H54 (cell line): ENCODE measurements around the gene ARID5B.

Source experiments
- DNase-seq: peaks from one replicate; pipeline ENCODE4 v3.0.0; 2011; ENCODE audit warnings: low spot score, mixed read lengths; ENCODE audit not compliant: insufficient read length
- FAIRE-seq: peaks from 3 replicates; lab custom pipeline; 2011; peaks lifted over from hg19 to GRCh38; lab: Jason Lieb, UNC
- POLR2A ChIP-seq: IDR thresholded peaks from 2 replicates; pipeline ENCODE4 v1.6.1; 2011; ENCODE audit warnings: low read depth, mild to moderate bottlenecking, low read length

The ARID5B gene

GRCh38 chr10:61869774-61870525 lies 31.5 kb upstream of the ARID5B start:
- TF ChIP-seq POLR2A, result no peak
- DNase-seq (no peak), FAIRE-seq (peak; percentile 41)

GRCh38 chr10:61870526-61870895 lies 31.0 kb upstream of the ARID5B start:
- no peak for FAIRE-seq
- DNase-seq, result no peak
- no peak for TF ChIP-seq POLR2A

- no peak for TF ChIP-seq POLR2A
- DNase-seq, result no peak
- FAIRE-seq, result no peak
These were observed 30.0 kb upstream of the ARID5B start for GRCh38 chr10:61871487-61871886.

- no peak for TF ChIP-seq POLR2A
- FAIRE-seq (no peak), DNase-seq (no peak)
These were observed 23.4 kb upstream of the ARID5B start for GRCh38 chr10:61877887-61878739.

- FAIRE-seq, result no peak
- DNase-seq, result no peak
- TF ChIP-seq POLR2A, result no peak
These were observed 22.8 kb upstream of the ARID5B start for GRCh38 chr10:61878740-61879068.

- DNase-seq, result no peak
- FAIRE-seq, result peak; percentile 27
- TF ChIP-seq POLR2A, result no peak
These were observed 18.7 kb upstream of the ARID5B start for GRCh38 chr10:61882621-61883370.

- no peak for DNase-seq
- no peak for TF ChIP-seq POLR2A
- FAIRE-seq, result no peak
These were observed 18.0 kb upstream of the ARID5B start for GRCh38 chr10:61883371-61884025.

GRCh38 chr10:61887772-61888171 lies 13.7 kb upstream of the ARID5B start:
- FAIRE-seq (no peak), DNase-seq (no peak)

GRCh38 chr10:61888744-61889143 lies 12.8 kb upstream of the ARID5B start:
- DNase-seq (no peak), FAIRE-seq (peak; percentile 11)
- TF ChIP-seq POLR2A, result no peak

More at GRCh38 chr10:61887772-61888171, 13.7 kb upstream of the ARID5B start:
- no peak for TF ChIP-seq POLR2A

GRCh38 chr10:61890430-61890829 lies 11.1 kb upstream of the ARID5B start:
- TF ChIP-seq POLR2A, result no peak

GRCh38 chr10:61890881-61891409 lies 10.6 kb upstream of the ARID5B start:
- DNase-seq, result no peak
- TF ChIP-seq POLR2A, result no peak
- FAIRE-seq, result no peak

More at GRCh38 chr10:61890430-61890829, 11.1 kb upstream of the ARID5B start:
- DNase-seq (no peak), FAIRE-seq (peak; percentile 62)

- no peak for FAIRE-seq
- TF ChIP-seq POLR2A, result no peak
- no peak for DNase-seq
These were observed 9.5 kb upstream of the ARID5B start for GRCh38 chr10:61891906-61892585.

- FAIRE-seq (no peak), DNase-seq (no peak)
- TF ChIP-seq POLR2A, result no peak
These were observed 8.5 kb upstream of the ARID5B start for GRCh38 chr10:61892961-61893360.
